ENCODE data around the gene A2M. TPM values are rescaled to one million over a fixed set of nuclear protein-coding genes. Genes with fewer than 3 reads are reported as not detected.

A2M gene
- total RNA-seq, 6 donors from 2014 or later: 314 to 2,437 (median 1,163) TPM

DNA sequence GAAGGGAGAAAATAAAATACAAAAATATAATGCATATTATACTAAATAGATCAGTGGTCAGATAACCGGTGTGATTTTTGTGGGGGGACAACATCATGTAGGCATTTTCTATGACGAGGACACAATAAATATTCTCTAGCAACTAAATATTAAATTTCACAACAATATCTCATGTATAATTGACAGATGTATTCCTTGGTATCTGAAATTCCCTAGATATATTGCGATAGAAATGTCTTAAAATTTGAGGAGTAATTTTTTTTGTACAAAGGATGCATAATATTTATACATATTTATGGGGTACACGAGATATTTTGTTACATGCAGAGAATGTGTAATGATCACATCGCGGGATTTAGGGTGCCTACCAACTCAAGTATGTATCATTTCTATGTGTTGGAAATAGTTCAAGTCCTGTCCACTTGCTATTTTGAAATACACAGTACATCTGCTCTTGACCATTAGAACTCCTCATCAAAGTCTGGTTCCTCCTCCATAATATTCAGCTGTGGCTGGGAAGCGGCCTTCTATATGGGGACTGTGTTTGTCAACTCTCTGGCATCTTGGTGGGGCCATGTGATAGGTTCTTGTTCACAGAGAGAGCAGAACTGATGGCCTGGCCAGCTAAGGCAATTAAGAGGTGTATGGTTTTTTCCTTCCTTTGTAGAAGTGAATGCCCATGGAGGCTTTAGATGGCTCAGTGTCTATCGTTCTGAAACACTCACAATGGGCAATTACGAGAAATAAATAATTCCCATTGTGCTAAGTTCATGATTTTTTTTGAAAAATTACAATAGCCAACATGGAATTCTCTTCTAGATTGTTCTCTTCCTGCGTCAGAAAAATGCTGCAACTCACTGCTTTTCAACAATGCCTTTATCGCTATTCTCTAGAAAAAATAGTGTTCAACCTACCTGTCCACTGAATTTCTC is 8.8 kb downstream of the A2M start:
- ATAC-seq (ENCODE audit: low FRiP score in 2 of 2): no peak
- no peak for DNase-seq
- Histone ChIP-seq H3K4me3 (no peak overlapping the region), H3K36me3 (peaks cover 0 to 84% (median 15%) of the 10 kb centered on the region in 4 donors), H3K4me1 (peaks cover 0 to 3% (median 1%) of the 10 kb centered on the region in 4 donors), H3K27me3 (no peaks in the 10 kb centered on the region), H3K9me3 (no peaks in the 10 kb centered on the region), H3K27ac (no peak overlapping the region)
- 86 to 91% methylated on average over 11 of the region's 11 CpGs for WGBS, 2 donors
- no peak for TF ChIP-seq POLR2A (IDR thresholded peaks at IDR 0.05)
- no peak for TF ChIP-seq EP300 (IDR thresholded peaks at IDR 0.05)
- TF ChIP-seq POLR2AphosphoS5 (IDR thresholded peaks at IDR 0.05): no peak
- TF ChIP-seq, protein P1, sequence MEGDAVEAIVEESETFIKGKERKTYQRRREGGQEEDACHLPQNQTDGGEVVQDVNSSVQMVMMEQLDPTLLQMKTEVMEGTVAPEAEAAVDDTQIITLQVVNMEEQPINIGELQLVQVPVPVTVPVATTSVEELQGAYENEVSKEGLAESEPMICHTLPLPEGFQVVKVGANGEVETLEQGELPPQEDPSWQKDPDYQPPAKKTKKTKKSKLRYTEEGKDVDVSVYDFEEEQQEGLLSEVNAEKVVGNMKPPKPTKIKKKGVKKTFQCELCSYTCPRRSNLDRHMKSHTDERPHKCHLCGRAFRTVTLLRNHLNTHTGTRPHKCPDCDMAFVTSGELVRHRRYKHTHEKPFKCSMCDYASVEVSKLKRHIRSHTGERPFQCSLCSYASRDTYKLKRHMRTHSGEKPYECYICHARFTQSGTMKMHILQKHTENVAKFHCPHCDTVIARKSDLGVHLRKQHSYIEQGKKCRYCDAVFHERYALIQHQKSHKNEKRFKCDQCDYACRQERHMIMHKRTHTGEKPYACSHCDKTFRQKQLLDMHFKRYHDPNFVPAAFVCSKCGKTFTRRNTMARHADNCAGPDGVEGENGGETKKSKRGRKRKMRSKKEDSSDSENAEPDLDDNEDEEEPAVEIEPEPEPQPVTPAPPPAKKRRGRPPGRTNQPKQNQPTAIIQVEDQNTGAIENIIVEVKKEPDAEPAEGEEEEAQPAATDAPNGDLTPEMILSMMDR (IDR thresholded peaks at IDR 0.05): no peak

DNA sequence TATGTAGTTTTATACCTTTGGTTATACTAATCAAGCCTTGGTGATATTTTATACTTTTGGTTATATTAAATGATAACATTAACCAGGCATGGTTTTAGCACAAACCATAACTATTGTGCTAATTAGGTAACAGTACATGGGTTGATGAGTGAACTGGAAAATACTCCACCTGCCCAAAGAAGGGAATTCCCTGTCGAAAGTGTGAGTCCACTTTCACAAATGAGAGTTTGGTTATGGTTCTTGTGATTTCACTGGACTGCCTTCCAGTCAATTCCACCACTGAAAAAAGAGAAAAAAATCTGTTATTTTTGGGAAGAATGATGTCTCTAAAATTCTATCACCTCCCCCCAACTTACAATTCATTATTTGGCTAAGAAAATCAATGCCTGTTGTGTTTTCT is 9.7 kb downstream of the A2M start:
- H3K9me3 ChIP-seq: no peaks in the 10 kb centered on the region
- DNase-seq (no peak), ATAC-seq (ENCODE audit: low FRiP score in 2 of 2) (no peak)
- H3K27me3 ChIP-seq: no peaks in the 10 kb centered on the region
- peaks cover 0 to 3% (median 1%) of the 10 kb centered on the region in 4 donors for H3K4me1 ChIP-seq
- TF ChIP-seq POLR2AphosphoS5 (IDR thresholded peaks at IDR 0.05) (no peak), POLR2A (IDR thresholded peaks at IDR 0.05) (no peak), EP300 (IDR thresholded peaks at IDR 0.05) (no peak)
- TF ChIP-seq, protein P1 (IDR thresholded peaks at IDR 0.05): no peak
- H3K27ac ChIP-seq: no peak overlapping the region
- no peak overlapping the region for H3K4me3 ChIP-seq
- H3K36me3 ChIP-seq: peaks cover 0 to 87% (median 19%) of the 10 kb centered on the region in 4 donors
- WGBS, 2 donors: 84 to 88% methylated on average over 1 of the region's 1 CpG

DNA sequence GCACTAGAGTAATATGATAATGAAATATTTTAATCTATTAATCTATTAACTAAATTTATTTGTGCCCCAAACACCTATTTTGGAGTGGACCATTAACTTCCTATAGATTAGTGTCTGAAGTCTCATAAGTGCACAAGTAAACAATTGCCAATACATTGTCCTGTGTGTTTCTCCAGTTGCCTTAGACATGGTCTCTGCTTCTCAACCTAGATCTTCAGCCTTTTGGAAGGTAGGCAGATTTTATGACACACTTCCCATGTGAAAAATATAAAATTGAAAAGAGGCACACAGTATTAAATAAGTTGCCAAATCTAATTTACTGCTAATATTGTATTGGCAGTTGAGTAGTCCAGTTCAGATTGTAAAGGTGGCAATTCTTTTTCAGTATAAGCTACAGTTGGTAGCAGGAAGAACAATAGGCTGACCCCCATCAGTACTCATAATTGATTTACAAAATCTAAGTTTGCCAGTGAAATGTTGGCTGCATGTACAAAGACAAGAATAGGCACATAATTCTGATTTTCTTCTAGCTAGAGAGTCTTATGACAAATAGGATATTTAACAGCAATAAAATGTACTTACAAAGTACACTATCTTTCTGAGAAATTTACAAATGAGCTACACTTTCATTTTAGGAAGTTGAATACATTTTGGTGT is 10.8 kb downstream of the A2M start:
- Histone ChIP-seq H3K4me3 (no peak overlapping the region), H3K36me3 (peaks cover 0 to 88% (median 23%) of the 10 kb centered on the region in 4 donors), H3K27ac (no peak overlapping the region), H3K4me1 (peaks cover 0 to 3% (median 1%) of the 10 kb centered on the region in 4 donors), H3K27me3 (no peaks in the 10 kb centered on the region), H3K9me3 (no peaks in the 10 kb centered on the region)
- TF ChIP-seq, protein P1 (IDR thresholded peaks at IDR 0.05): no peak
- TF ChIP-seq POLR2AphosphoS5 (IDR thresholded peaks at IDR 0.05) (no peak), EP300 (IDR thresholded peaks at IDR 0.05) (no peak), POLR2A (IDR thresholded peaks at IDR 0.05) (no peak)
- no peak for ATAC-seq (ENCODE audit: low FRiP score in 2 of 2)
- DNase-seq: no peak

DNA sequence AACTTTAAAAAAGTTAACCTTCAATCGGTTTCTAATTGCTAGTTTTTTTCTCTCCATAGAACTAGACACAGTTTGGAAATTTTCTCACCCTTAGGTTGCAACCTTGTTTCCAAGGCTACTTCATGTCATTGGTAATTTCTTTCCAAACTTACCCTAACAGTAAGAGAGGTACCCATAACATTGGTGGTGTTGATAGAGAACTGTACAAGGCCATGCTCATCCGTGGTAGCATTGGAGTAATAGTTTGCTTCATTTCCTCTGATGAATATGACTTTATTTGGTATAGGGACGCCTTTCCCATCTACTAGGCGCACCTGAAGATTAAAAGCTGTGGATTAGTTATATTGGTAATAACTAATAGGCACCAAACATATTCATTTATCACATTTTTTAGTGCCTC is 11.6 kb downstream of the A2M start:
- Histone ChIP-seq H3K4me3 (no peak overlapping the region), H3K27ac (no peak overlapping the region), H3K27me3 (no peaks in the 10 kb centered on the region), H3K36me3 (peaks cover 0 to 88% (median 26%) of the 10 kb centered on the region in 4 donors), H3K9me3 (no peaks in the 10 kb centered on the region), H3K4me1 (peaks cover 0 to 3% (median 1%) of the 10 kb centered on the region in 4 donors)
- no peak for DNase-seq
- ATAC-seq (ENCODE audit: low FRiP score in 2 of 2): no peak
- TF ChIP-seq EP300 (IDR thresholded peaks at IDR 0.05) (no peak), POLR2A (IDR thresholded peaks at IDR 0.05) (no peak), POLR2AphosphoS5 (IDR thresholded peaks at IDR 0.05) (no peak)
- TF ChIP-seq, protein P1 (IDR thresholded peaks at IDR 0.05): no peak
- WGBS, 2 donors: 78 to 80% methylated on average over 4 of the region's 4 CpGs

Data from upper lobe of left lung (tissue), 6 donors.